Activated CD4-positive, alpha-beta T cell treated with anti-CD3 and anti-CD28 coated beads, Interleukin-2, amount 10 ng/mL, durations not matched to agents 24 days and 14 days (primary cell): ENCODE data around the gene BPI. TPM values are rescaled to one million over a fixed set of nuclear protein-coding genes. Genes with fewer than 3 reads are reported as not detected.

Experiments used
- DNase-seq: peaks from one replicate; pipeline ENCODE4 v3.0.0; 2022
- H3K27ac Mint-ChIP-seq: one replicate; pipeline ENCODE4 v1.8.0; 2022; ENCODE audit warnings: mild to moderate bottlenecking, mixed read lengths
- H3K27me3 Mint-ChIP-seq: one replicate; pipeline ENCODE4 v1.8.0; 2022; ENCODE audit warnings: mixed read lengths
- H3K36me3 Mint-ChIP-seq: one replicate; pipeline ENCODE4 v1.8.0; 2022; ENCODE audit warnings: low read depth, mild to moderate bottlenecking, mixed read lengths
- H3K4me1 Mint-ChIP-seq: one replicate; pipeline ENCODE4 v1.8.0; 2021; ENCODE audit warnings: mixed read lengths
- H3K4me3 Mint-ChIP-seq: one replicate; pipeline ENCODE4 v1.8.0; 2022; ENCODE audit warnings: mild to moderate bottlenecking, moderate library complexity, mixed read lengths
- H3K9me3 Mint-ChIP-seq: one replicate; pipeline ENCODE4 v1.8.0; 2021; ENCODE audit warnings: mixed read lengths
- intact Hi-C: fragments of 100-400 bp; cut with micrococcal nuclease; formaldehyde crosslinking; loops from one replicate; pipeline ENCODE4 v1.15.1; 2023
- total RNA-seq: library from RNA; stranded (reverse); gene quantifications from 2 replicates; pipeline ENCODE4 v1.2.3, GENCODE V29; 2022

BPI gene
- total RNA-seq, 1 donor from 2014 or later: not detected

GRCh38 chr20:38284893-38285444 is 19.0 kb upstream of the BPI start:
- no peaks in the 10 kb centered on the region for H3K9me3 Mint-ChIP-seq
- intact Hi-C loops: no loop called here
- DNase-seq: no peak
- no peaks in the 10 kb centered on the region for H3K36me3 Mint-ChIP-seq
- peaks cover 11% of the 10 kb centered on the region for H3K27me3 Mint-ChIP-seq
- no peak overlapping the region for H3K27ac Mint-ChIP-seq
- no peaks in the 10 kb centered on the region for H3K4me1 Mint-ChIP-seq
- H3K4me3 Mint-ChIP-seq: no peak overlapping the region

- Mint-ChIP-seq H3K27ac (no peak overlapping the region), H3K36me3 (no peaks in the 10 kb centered on the region), H3K4me3 (no peak overlapping the region), H3K9me3 (no peaks in the 10 kb centered on the region), H3K27me3 (peaks cover 21% of the 10 kb centered on the region), H3K4me1 (no peaks in the 10 kb centered on the region)
- DNase-seq: no peak
- intact Hi-C loops: no loop called here
These were observed 17.1 kb upstream of the BPI start for GRCh38 chr20:38286586-38287531.

- no peak for DNase-seq
- no peaks in the 10 kb centered on the region for H3K9me3 Mint-ChIP-seq
- intact Hi-C loops: no loop called here
- no peaks in the 10 kb centered on the region for H3K36me3 Mint-ChIP-seq
- peaks cover 19% of the 10 kb centered on the region for H3K27me3 Mint-ChIP-seq
- no peak overlapping the region for H3K27ac Mint-ChIP-seq
- no peaks in the 10 kb centered on the region for H3K4me1 Mint-ChIP-seq
- no peak overlapping the region for H3K4me3 Mint-ChIP-seq
These were observed 12.8 kb upstream of the BPI start for GRCh38 chr20:38290829-38291814.

GRCh38 chr20:38291966-38292365 is 12.0 kb upstream of the BPI start:
- Mint-ChIP-seq H3K27me3 (peaks cover 13% of the 10 kb centered on the region), H3K36me3 (no peaks in the 10 kb centered on the region), H3K27ac (no peak overlapping the region), H3K4me3 (no peak overlapping the region), H3K4me1 (no peaks in the 10 kb centered on the region), H3K9me3 (no peaks in the 10 kb centered on the region)
- DNase-seq: no peak
- intact Hi-C loops: no loop called here

GRCh38 chr20:38293491-38294065 is 10.4 kb upstream of the BPI start:
- H3K4me1 Mint-ChIP-seq: no peaks in the 10 kb centered on the region
- H3K9me3 Mint-ChIP-seq: no peaks in the 10 kb centered on the region
- H3K27me3 Mint-ChIP-seq: peaks cover 11% of the 10 kb centered on the region
- no peak for DNase-seq
- no peaks in the 10 kb centered on the region for H3K36me3 Mint-ChIP-seq
- H3K4me3 Mint-ChIP-seq: no peak overlapping the region
- no peak overlapping the region for H3K27ac Mint-ChIP-seq
- intact Hi-C loops: no loop called here

GRCh38 chr20:38294076-38294591 is 9.8 kb upstream of the BPI start:
- H3K27ac Mint-ChIP-seq: no peak overlapping the region
- no peaks in the 10 kb centered on the region for H3K36me3 Mint-ChIP-seq
- no peak for DNase-seq
- intact Hi-C loops: no loop called here
- peaks cover 10% of the 10 kb centered on the region for H3K27me3 Mint-ChIP-seq
- no peak overlapping the region for H3K4me3 Mint-ChIP-seq
- no peaks in the 10 kb centered on the region for H3K4me1 Mint-ChIP-seq
- no peaks in the 10 kb centered on the region for H3K9me3 Mint-ChIP-seq

- DNase-seq: no peak
- Mint-ChIP-seq H3K4me3 (no peak overlapping the region), H3K9me3 (no peaks in the 10 kb centered on the region), H3K36me3 (no peaks in the 10 kb centered on the region), H3K27me3 (peaks cover 9% of the 10 kb centered on the region), H3K27ac (no peak overlapping the region), H3K4me1 (no peaks in the 10 kb centered on the region)
- intact Hi-C loops: no loop called here
These were observed 8.1 kb upstream of the BPI start for GRCh38 chr20:38295811-38296210.

GRCh38 chr20:38296433-38296832 is 7.5 kb upstream of the BPI start:
- intact Hi-C loops: no loop called here
- Mint-ChIP-seq H3K4me1 (no peaks in the 10 kb centered on the region), H3K27me3 (peaks cover 9% of the 10 kb centered on the region), H3K27ac (no peak overlapping the region), H3K36me3 (no peaks in the 10 kb centered on the region), H3K9me3 (no peaks in the 10 kb centered on the region), H3K4me3 (no peak overlapping the region)
- no peak for DNase-seq

GRCh38 chr20:38297916-38298674 is 5.9 kb upstream of the BPI start:
- intact Hi-C loops: no loop called here
- Mint-ChIP-seq H3K36me3 (no peaks in the 10 kb centered on the region), H3K4me1 (no peaks in the 10 kb centered on the region), H3K27ac (no peak overlapping the region), H3K27me3 (peaks cover 22% of the 10 kb centered on the region), H3K4me3 (no peak overlapping the region), H3K9me3 (no peaks in the 10 kb centered on the region)
- DNase-seq: no peak

- DNase-seq: no peak
- Mint-ChIP-seq H3K4me3 (no peak overlapping the region), H3K9me3 (no peaks in the 10 kb centered on the region), H3K4me1 (peaks cover 3% of the 10 kb centered on the region), H3K27ac (no peak overlapping the region), H3K36me3 (no peaks in the 10 kb centered on the region), H3K27me3 (peaks cover 28% of the 10 kb centered on the region)
- intact Hi-C loops: no loop called here
These were observed 5.1 kb upstream of the BPI start for GRCh38 chr20:38298768-38299288.

- no peak overlapping the region for H3K4me3 Mint-ChIP-seq
- no peak for DNase-seq
- H3K9me3 Mint-ChIP-seq: no peaks in the 10 kb centered on the region
- no peaks in the 10 kb centered on the region for H3K36me3 Mint-ChIP-seq
- peaks cover 40% of the 10 kb centered on the region for H3K27me3 Mint-ChIP-seq
- no peak overlapping the region for H3K27ac Mint-ChIP-seq
- intact Hi-C loops: no loop called here
- peaks cover 7% of the 10 kb centered on the region for H3K4me1 Mint-ChIP-seq
These were observed 4.0 kb upstream of the BPI start for GRCh38 chr20:38299963-38300362.

GRCh38 chr20:38300438-38300837 is 3.5 kb upstream of the BPI start:
- Mint-ChIP-seq H3K9me3 (no peaks in the 10 kb centered on the region), H3K4me3 (no peak overlapping the region), H3K36me3 (no peaks in the 10 kb centered on the region), H3K27ac (no peak overlapping the region), H3K27me3 (peaks cover 40% of the 10 kb centered on the region), H3K4me1 (peaks cover 7% of the 10 kb centered on the region)
- intact Hi-C loops: no loop called here
- no peak for DNase-seq

- Mint-ChIP-seq H3K4me3 (no peak overlapping the region), H3K27ac (no peak overlapping the region), H3K36me3 (no peaks in the 10 kb centered on the region), H3K27me3 (peaks cover 40% of the 10 kb centered on the region), H3K4me1 (peaks cover 7% of the 10 kb centered on the region), H3K9me3 (no peaks in the 10 kb centered on the region)
- DNase-seq: no peak
- intact Hi-C loops: no loop called here
These were observed 2.6 kb upstream of the BPI start for GRCh38 chr20:38301309-38301708.
